ENCODE measurements around the gene AFMID. TPM values are rescaled to one million over a fixed set of nuclear protein-coding genes. Genes with fewer than 3 reads are reported as not detected.

The AFMID gene
- total and polyA plus RNA-seq, 2 of the 13 experiments (the other 11 are each of a cell fraction or from before 2014, with no cell fraction given) = 249 to 270 TPM

DNA sequence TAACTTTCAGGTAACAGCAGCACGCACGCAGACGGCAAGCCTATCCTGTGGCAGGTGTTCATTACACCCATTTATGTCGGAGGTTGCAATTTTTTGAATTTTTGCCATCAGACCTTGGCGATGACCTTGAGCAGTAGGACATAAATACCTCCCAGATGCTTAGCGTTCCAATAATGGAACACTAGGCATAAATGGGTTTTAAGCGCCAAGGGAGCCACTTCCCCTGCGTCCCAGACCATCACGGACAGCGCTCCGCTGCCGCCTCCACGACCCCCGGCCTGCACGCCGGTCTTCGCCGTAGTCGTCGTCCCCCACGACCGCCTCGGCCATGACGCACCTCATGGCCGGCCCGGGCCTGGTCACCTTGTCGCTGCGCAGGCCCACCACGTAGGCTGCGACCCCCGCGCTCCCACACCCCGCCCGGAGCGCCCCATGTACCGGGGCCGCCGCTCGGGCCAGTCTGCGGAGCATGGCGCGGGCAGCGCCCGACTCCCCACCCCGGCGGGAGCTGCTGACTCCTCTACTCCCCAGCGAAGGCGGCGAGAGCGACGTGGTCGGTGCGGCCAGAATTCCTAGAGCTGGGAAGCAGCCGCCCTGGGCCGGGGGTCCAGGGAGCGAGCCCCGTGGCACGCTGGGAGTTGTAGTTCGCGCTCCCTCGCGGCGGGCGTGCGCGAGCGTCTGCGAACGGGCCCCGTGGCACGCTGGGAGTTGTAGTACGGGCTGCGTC, 66.9 kb downstream of the AFMID start (continued):
- TF ChIP-seq EZH2 (conservative IDR thresholded peaks at IDR 0.05; ENCODE audit: low read depth, low read length) (no peak), PREB (CRISPR knock-in tag; IDR thresholded peaks at IDR 0.05) (peak; percentile 68; the same call in 1 of the 2 replicates), PPARG (CRISPR knock-in tag; conservative IDR thresholded peaks at IDR 0.05) (peak; percentile 60; the same call in 1 of the 2 replicates), PLRG1 (conservative IDR thresholded peaks at IDR 0.05) (no peak), AGO2 (optimal IDR thresholded peaks at IDR 0.05; ENCODE audit: low read depth, low read length) (peak; percentile 82), ZGPAT (CRISPR knock-in tag; IDR thresholded peaks at IDR 0.05) (peak; percentile 98), SNAPC2 (CRISPR knock-in tag; IDR thresholded peaks at IDR 0.05) (peak; percentile 87; the same call in 1 of the 2 replicates), ZNF33B (CRISPR knock-in tag; IDR thresholded peaks at IDR 0.05) (peak; percentile 88; the same call in 1 of the 2 replicates), MAF1 (CRISPR knock-in tag; IDR thresholded peaks at IDR 0.05; ENCODE audit: borderline replicate concordance) (peak; percentile 62; the same call in 1 of the 2 replicates), ZNF572 (CRISPR knock-in tag; IDR thresholded peaks at IDR 0.05) (no peak), TCF7 (IDR thresholded peaks at IDR 0.05; ENCODE audit: low read depth) (no peak), ZNF788 (CRISPR knock-in tag; IDR thresholded peaks at IDR 0.05; ENCODE audit: borderline replicate concordance) (no peak; the same call in 1 of the 2 replicates), MXI1 (IDR thresholded peaks at IDR 0.05; ENCODE audit: borderline replicate concordance, low read depth, low read length) (peak; percentile 79; the same call in 2 of the 3 replicates), ZNF879 (CRISPR knock-in tag; IDR thresholded peaks at IDR 0.05) (0 out of 2 replicates have a peak, but pooled peaks have one; percentile 26), RAD21 (CRISPR knock-in tag; IDR thresholded peaks at IDR 0.05) (peak; percentile 42; the same call in 1 of the 2 replicates), MXD1 (CRISPR knock-in tag; IDR thresholded peaks at IDR 0.05) (peak; percentile 97), SOX13 (IDR thresholded peaks at IDR 0.05) (no peak), SOX13 (CRISPR knock-in tag; conservative IDR thresholded peaks at IDR 0.05 in 1 of 2, IDR thresholded peaks at IDR 0.05 in 1 of 2) (peak in 1 of 2 experiments; percentile 9; a peak in 1 of 4 replicates)
- TF ChIP-seq, protein P1, sequence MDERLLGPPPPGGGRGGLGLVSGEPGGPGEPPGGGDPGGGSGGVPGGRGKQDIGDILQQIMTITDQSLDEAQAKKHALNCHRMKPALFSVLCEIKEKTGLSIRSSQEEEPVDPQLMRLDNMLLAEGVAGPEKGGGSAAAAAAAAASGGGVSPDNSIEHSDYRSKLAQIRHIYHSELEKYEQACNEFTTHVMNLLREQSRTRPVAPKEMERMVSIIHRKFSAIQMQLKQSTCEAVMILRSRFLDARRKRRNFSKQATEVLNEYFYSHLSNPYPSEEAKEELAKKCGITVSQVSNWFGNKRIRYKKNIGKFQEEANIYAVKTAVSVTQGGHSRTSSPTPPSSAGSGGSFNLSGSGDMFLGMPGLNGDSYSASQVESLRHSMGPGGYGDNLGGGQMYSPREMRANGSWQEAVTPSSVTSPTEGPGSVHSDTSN (CRISPR knock-in tag; IDR thresholded peaks at IDR 0.05) = no peak
- TF ChIP-seq, protein P2, sequence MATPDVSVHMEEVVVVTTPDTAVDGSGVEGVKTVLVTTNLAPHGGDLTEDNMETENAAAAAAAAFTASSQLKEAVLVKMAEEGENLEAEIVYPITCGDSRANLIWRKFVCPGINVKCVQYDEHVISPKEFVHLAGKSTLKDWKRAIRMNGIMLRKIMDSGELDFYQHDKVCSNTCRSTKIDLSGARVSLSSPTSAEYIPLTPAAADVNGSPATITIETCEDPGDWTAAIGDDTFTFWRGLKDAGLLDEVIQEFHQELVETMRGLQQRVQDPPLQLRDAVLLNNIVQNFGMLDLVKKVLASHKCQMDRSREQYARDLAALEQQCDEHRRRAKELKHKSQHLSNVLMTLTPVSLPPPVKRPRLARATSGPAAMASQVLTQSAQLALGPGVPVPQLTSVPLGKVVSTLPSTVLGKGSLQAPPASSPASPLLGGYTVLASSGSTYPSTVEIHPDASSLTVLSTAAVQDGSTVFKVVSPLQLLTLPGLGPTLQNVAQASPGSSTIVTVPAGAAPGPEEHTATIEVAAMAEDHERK (CRISPR knock-in tag; IDR thresholded peaks at IDR 0.05; ENCODE audit: low read depth) = peak; percentile 98
- TF ChIP-seq, protein P3, sequence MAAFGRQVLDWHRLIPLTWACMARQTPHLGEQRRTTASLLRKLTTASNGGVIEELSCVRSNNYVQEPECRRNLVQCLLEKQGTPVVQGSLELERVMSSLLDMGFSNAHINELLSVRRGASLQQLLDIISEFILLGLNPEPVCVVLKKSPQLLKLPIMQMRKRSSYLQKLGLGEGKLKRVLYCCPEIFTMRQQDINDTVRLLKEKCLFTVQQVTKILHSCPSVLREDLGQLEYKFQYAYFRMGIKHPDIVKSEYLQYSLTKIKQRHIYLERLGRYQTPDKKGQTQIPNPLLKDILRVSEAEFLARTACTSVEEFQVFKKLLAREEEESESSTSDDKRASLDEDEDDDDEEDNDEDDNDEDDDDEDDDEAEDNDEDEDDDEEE (CRISPR knock-in tag; IDR thresholded peaks at IDR 0.05) = peak; percentile 94

Data from HepG2 (cell line).